ENCODE measurements around the gene FOXK1.
"Not testable (repeated sequence)": the region's sequence is repeated elsewhere in the genome, so short reads cannot be mapped to it uniquely, and the experiment has no call there.

Gene FOXK1

GRCh38 chr7:4802577-4802976 lies 120.5 kb downstream of the FOXK1 start:
- not testable (repeated sequence) for DNase-seq

- no peak for DNase-seq
Measured at GRCh38 chr7:4803397-4804241, 121.5 kb downstream of the FOXK1 start.

GRCh38 chr7:4805110-4805983 lies 123.3 kb downstream of the FOXK1 start:
- no peak for DNase-seq

GRCh38 chr7:4805984-4806300 lies 123.8 kb downstream of the FOXK1 start:
- DNase-seq = no peak

GRCh38 chr7:4806983-4807597 lies 125.0 kb downstream of the FOXK1 start:
- no peak for DNase-seq

GRCh38 chr7:4807598-4808016 lies 125.5 kb downstream of the FOXK1 start:
- no peak for DNase-seq

GRCh38 chr7:4808026-4808425 lies 125.9 kb downstream of the FOXK1 start:
- DNase-seq = no peak

- no peak for DNase-seq
Measured at GRCh38 chr7:4808565-4808964, 126.5 kb downstream of the FOXK1 start.

- DNase-seq = no peak
Measured at GRCh38 chr7:4809091-4809591, 127.0 kb downstream of the FOXK1 start.

GRCh38 chr7:4809666-4810065 lies 127.6 kb downstream of the FOXK1 start:
- no peak for DNase-seq

GRCh38 chr7:4814433-4814832 lies 132.3 kb downstream of the FOXK1 start:
- DNase-seq = no peak

GRCh38 chr7:4815121-4815520 lies 133.0 kb downstream of the FOXK1 start:
- no peak for DNase-seq

- no peak for DNase-seq
Measured at GRCh38 chr7:4815609-4816418, 133.7 kb downstream of the FOXK1 start.

GRCh38 chr7:4816419-4817080 lies 134.5 kb downstream of the FOXK1 start:
- DNase-seq = no peak

- DNase-seq = no peak
Measured at GRCh38 chr7:4817178-4817901, 135.2 kb downstream of the FOXK1 start.

- no peak for DNase-seq
Measured at GRCh38 chr7:4818000-4818794, 136.1 kb downstream of the FOXK1 start.

- DNase-seq = no peak
Measured at GRCh38 chr7:4819560-4820404, 137.7 kb downstream of the FOXK1 start.

GRCh38 chr7:4820405-4820966 lies 138.4 kb downstream of the FOXK1 start:
- no peak for DNase-seq

Data from fibroblast of upper back skin (primary cell).